Upper lobe of left lung (tissue), 4 donors: ENCODE results near the gene CALML5.

ENCODE experiments used
- CTCF ChIP-seq, 6 experiments: fragments of 450-650 bp in 4 of 6; fragments of 200-600 bp in 2 of 6; sonication (generic) in 2 of 6; IDR thresholded peaks; one replicate each; pipeline ENCODE4 v1.5.1; 2016 to 2019; ENCODE audit warnings: antibody characterized with exemption in 6 of 6
- EP300 ChIP-seq, 4 donors: sonication (generic); formaldehyde crosslinking; IDR thresholded peaks; one replicate each; pipeline ENCODE4 v1.5.1; 2017; ENCODE audit warnings: antibody characterized with exemption in 4 of 4, control low read depth in 2 of 4
- POLR2A ChIP-seq, 4 donors: fragments of 450-650 bp; IDR thresholded peaks; one replicate each; pipeline ENCODE4 v1.5.1; 2016 to 2017; ENCODE audit warnings: antibody characterized with exemption in 4 of 4, mild to moderate bottlenecking in 2 of 4
- POLR2AphosphoS5 ChIP-seq, 2 donors: sonication (generic); formaldehyde crosslinking; IDR thresholded peaks; one replicate each; pipeline ENCODE4 v1.5.1; 2017; ENCODE audit warnings: antibody characterized with exemption in 2 of 2

GRCh38 chr10:5497948-5498730 is 1.2 kb downstream of the CALML5 start:
- TF ChIP-seq EP300 (IDR thresholded peaks at IDR 0.05) = no peak
- TF ChIP-seq POLR2A (IDR thresholded peaks at IDR 0.05) = no peak
- TF ChIP-seq POLR2AphosphoS5 (IDR thresholded peaks at IDR 0.05) = no peak
- TF ChIP-seq CTCF (IDR thresholded peaks at IDR 0.05) = no peak
